HPDE6-E6E7 (cell line): ENCODE results near the gene ANAPC5.

ENCODE experiments used
- DNase-seq: peaks from one replicate; pipeline ENCODE4 v3.0.0; 2011; ENCODE audit warnings: missing footprints; ENCODE audit errors: extremely low spot score

Gene ANAPC5

GRCh38 chr12:121260091-121260490 is 92.1 kb downstream of the ANAPC5 start:
- DNase-seq: no peak

- DNase-seq: no peak
Measured at GRCh38 chr12:121259074-121259473, 93.1 kb downstream of the ANAPC5 start.
